Colon (tissue), 2 donors: Measurements from ENCODE around the gene MSMP.

Source experiments
- FAIRE-seq: peaks from 2 replicates; lab custom pipeline; 2012; peaks lifted over from hg19 to GRCh38; lab: Jason Lieb, UNC
- donor health status: control.
- donor health status: control.

MSMP gene

DNA sequence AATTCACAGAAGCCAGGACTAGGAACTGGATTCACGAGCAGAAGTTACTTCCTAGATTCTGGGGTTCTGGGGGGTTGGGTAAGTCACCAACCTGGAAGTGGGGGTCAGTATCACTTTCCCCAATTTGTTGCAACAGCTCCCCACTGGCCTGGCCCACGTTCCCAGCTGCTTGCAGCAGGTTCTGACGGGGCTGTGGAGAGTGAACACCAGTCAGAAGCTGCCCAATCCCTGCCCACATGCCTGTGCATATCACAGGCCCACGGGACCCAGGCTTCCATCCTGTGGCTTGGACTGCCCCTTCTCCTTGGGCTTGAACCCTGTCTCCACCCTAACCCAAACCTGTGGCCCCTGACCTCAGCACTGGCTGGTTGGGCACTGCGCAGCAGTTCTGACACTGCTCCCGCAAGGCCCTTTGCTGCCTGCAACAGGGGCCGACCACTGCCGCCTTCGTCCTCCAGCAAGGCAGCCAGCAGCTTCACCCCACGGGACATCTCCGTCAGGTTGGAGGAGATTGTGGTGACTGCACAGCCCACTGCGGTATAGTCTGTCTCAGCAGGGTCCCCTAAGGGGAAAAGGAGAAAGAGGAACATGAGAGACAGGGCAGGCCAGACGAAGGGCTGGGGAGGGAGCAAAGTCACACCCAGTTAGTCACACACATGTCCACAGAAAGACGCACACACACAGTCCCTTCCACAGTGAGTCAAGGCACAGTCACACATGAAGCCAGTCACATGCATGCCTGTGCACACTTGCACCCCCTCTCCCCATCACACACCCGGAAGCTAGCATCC, 35.2 kb downstream of the MSMP start:
- no peak for FAIRE-seq

DNA sequence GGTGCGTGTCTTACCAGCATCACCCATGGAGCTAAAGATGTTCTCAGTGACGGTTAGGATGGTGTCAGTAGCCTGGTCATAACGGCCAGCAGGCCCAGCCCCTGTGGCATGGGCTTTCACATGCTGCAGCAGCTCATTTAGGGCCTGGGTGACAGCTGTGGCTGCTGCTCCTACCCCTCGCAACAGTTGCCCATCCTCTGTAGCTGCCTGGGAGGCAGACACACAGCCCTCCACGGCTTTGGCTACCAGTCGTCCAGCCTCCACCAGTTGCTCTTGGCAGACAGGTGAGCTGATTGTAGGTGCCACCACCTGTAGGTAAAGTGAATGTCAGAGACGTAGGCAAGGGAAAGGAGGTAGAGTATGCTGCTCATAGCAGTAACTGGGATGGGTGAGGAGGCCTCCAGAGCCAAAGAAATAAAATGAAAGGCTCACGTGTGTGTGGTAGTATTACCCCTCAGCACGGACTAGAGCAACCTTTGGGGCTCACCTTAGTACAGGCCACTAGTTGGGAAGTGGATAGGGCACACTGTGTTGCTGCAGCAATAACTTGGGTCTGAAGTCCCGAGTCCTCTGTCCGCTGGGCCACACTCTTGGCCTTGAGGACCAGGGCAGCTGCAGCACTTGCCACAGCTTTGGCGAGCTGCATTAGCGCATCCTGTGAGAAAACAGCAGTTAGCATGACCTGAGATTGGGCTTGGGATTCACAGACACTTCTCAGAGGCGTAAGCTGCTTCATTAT, 36.8 kb downstream of the MSMP start:
- no peak for FAIRE-seq

DNA sequence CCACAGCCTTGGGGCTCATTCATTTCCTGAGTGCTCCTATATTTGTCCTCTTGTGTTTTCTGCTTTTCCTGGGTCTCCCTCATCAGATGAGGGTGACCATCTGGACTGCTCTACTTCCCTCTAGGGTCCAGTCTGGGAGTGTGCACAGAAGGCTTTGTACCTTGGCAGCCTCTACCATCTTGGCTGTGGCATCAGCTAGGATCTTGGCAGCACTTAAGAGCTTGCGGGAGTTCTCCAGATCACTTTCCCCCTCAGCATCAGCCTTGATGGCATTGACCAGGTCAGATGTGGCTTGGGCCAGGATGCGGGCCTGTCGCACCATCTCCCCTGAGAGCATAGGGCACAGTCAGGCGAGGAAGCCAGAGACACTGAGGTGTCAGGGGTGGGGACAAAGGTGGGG, 37.8 kb downstream of the MSMP start:
- FAIRE-seq, result no peak

DNA sequence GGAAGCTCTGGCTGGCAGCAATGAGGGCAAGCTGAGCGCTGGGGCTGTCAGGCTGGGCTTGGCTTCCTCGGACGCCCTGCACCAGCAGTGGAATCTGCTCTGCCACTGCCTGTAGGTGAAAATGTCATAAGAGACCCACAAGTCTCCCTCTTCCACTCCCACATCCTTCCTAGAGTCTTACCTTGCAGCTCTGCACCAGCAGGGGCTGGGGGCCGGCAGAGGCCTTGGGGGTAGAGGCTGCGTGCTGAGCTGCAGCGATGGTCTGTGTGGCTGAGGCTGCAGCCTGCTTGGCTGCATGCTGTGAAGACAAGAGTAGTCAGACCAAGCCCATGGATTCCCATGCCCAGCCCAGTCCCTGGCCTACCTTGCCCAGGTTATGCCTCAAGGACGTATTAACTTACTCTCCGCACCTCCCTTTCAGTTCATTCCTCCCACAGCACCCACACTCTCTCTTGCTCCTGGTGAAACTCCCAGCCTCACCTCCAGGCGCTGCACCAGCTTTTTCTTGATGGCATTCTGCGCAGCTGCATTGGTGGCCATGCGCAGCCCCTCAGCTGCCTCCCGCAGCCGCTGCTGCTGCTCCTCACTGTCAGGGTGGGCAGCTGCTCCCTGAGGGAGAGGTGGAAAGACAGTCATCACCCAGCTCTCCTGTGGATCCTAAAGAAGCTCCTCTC, 39.4 kb downstream of the MSMP start:
- FAIRE-seq, result no peak

DNA sequence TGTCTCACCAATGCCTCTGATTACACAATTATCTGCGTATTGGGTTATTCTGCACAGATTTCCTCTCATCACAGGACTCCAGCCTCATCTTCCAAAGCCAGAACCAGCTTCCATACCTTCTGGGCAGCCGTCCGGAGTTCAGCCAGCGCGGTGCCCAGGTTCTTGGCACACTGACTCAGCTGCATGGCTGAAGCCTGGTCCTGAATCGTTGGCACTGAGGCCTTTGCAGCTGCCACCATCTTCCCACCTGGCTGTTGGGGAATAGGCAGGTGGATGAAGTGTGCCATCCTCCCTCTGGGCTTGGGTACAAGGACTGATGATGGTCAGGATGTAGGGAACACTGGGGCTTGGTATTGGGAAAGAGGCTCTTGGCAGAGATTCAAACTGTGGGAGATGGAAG, 40.0 kb downstream of the MSMP start:
- FAIRE-seq, result no peak

DNA sequence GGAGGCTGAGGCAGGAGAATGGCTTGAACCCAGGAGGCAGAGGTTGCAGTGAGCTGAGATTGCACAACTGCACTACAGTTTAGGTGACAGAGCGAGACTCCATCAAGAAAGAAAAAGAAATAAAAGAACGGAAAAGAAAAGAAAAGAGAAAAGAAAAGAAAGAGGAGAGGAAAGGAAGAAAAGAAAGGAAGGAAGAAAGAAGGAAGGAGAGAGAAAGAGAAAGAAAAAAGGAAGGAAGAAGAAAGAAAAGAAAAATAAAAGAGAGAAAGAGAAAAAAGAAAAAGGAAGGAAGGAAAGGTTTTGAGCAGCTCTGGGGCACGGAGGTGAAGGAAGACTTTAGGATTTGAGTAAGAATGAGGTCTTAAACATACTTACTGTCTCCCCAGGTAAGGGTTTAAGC, 40.5 kb downstream of the MSMP start:
- no peak for FAIRE-seq

DNA sequence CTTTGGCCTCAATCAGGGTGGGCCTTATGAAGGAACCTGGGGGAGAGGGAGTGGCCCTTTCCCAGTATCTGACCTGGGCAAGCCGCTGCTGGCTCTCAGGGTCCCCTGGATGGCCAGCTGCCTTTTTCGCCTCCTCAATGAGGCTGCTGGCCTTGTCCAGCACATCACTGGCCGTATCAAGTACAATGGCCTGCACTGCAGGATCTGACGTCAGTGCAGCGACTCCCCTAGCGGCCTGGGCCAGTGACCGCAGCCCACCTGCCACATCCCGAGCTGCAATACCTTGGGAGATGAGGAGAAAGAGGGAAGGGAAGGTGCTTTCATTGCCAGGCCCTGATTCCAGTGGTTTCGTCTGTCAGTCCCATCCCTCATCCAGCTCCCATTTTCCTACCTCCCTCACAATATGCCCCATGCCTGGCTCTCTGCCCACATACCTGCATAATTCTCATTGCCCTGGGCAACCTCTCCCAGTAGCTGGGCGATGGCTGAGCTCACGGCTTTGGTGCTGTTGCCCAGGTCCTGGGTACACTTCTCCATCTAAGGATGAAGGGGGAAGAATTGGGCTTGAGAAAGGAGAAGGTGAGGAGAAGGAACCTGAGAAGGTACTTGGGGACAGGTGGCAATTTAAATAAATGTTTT, 41.2 kb downstream of the MSMP start:
- FAIRE-seq, result no peak

DNA sequence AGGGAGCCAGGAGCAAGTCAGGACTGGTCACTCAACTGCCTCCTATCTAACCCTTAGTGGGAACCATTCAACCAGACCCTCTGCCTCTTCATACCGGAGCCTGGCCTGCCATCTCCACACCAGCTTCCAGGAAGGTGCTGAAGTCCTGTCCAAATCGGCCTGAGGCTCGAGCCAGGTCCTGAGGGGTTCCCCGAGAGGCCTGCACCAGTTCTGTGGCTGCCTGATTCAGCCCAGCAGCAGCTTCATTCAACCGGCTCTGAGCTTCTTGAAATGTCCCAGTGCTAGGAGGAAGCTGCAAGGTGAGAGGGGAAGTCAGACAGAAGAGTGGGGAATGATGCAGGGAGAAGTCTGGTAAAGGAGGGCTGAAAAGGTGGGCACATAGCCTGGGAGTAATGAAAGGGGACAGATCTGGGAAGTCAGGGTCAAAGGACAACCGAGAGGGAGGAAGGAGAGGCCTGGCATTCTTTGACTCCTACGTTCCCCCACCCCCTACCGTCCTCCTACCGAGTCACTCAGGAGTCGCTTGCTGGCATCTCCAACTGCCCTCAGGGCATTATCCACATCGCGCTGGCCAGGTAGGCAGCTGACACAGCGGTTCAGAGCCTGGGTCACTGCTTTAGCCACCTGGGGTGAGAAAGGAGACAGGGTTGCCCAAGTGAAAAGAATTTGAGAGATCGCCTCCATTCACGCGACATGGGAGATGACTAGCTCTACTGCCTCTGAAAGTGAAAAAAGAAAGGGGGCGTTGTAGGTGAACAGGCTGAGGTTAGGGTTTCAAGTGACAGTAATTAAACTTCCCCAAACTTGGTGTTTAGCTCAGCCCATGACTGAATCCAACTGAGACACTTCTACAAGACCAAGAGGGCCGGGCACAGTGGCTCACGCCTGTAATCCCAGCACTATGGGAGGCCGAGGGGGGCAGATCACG, 42.3 kb downstream of the MSMP start:
- FAIRE-seq, result no peak

DNA sequence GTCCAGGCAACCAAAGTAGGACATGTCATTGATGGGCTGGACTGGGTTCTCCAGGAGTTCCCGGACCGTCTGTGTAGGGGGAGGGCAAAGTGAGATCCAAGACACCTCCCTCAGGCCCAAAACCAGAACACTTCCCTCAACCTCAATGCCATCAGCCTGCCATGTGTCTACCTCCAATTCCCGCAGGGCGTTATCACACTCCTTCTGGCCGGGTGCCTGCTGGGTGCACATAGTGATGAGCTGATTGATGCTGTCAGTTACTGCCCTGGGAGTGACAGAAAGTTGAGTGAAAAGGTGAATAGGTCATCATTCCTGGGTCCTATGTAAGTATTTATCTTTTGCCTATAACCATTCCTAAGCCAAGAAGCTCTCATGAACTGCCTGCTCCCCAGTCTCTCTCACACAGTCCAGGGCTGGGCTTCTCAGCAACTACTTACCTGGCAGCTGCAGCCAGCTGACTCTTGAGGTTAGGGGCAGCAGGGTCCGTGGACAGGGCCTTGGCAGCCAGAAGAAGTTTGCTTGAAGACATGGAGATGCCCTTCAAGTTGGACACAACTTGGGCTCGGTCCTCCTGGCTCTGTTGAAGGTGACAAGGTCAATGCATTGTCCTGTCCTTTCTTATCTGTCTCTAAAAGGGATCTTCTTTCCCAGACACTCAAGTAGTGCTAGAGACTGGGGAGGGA, 43.1 kb downstream of the MSMP start:
- no peak for FAIRE-seq

DNA sequence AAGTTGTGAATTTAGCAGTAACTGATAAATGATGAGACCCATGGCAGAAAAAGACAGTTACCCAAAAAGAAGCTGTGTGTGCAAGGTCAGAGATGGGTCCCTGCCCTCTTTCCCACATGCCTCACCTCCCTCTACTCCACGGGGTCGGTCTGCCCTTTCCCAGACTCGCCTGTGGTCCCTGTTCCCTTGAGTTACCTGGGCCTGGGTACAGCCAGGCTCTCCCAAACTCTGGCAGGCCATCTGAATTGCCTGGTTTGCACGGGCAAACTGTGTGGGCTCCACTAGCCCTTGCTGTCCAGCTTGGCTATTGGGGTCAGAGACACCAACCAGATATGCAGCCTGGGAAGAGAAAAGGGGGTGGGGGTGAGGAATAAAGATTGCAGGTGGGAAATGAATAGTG, 45.9 kb downstream of the MSMP start:
- FAIRE-seq, result no peak

DNA sequence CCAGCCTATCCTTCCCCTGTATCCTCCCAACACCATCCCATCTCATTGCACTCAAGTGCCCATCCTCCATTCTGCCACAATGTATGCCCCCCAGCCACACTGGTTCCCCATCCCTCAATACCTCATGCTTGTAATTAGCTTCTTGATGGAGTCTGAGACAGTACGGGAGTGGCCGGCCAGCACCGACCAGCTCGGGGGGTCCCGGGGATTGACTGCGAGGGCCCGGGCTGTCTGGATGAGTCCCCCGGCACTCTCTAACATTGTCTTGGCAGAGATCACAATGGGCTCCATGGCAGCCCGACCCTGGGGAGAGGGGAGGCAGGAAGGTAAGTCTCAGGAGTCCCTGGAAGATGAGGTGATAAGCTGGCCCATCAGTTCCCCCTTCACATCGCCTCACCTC, 47.1 kb downstream of the MSMP start:
- FAIRE-seq, result no peak

DNA sequence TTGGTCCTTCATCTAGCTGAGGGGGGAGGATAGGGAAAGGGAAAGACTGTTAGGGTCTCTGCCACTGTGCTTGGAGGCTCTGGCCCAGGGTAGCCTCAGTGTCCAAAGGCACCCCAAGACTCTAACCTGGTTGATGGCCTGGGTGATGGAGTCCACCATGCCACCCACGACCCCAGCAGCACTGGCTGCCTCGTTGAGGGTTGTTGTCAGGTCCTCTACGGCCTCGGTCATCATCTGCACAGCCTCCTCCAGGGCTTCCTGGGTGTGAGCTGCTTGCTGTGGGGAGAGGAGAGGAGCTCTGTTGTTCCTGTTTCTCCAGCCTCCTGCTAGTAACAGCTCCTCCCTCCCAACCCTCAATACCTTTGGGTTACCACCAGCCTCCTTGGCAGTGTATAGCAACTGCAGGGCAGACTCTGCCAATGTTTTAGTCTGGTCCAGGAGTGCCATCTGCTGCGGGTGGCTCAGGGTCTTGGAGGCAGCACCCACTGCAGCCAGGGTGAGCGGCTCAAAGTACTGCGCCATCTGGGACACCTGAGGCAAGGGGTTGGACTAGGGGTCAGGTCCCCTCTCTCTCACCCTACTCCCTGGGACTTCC, 48.1 kb downstream of the MSMP start:
- FAIRE-seq, result no peak

DNA sequence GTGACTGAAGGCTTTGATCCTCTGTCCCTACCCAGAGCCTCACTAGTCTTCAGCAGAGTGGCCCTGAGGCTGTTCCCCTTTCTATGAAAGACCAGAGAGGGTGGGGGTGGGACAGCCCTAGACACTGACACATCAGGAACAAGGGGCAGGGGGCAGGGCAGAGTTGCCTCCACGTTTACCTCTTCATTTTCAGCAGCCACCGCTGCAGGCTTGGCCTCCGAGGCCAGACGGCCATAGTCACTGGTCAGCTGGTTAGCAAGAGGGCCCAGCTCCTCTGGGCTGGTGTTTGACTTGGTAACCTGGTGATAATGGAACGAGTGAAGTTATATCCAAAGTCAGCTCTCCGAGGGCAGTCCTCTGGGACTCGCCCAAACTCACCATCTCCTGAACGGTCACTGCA, 48.7 kb downstream of the MSMP start:
- FAIRE-seq, result no peak

DNA sequence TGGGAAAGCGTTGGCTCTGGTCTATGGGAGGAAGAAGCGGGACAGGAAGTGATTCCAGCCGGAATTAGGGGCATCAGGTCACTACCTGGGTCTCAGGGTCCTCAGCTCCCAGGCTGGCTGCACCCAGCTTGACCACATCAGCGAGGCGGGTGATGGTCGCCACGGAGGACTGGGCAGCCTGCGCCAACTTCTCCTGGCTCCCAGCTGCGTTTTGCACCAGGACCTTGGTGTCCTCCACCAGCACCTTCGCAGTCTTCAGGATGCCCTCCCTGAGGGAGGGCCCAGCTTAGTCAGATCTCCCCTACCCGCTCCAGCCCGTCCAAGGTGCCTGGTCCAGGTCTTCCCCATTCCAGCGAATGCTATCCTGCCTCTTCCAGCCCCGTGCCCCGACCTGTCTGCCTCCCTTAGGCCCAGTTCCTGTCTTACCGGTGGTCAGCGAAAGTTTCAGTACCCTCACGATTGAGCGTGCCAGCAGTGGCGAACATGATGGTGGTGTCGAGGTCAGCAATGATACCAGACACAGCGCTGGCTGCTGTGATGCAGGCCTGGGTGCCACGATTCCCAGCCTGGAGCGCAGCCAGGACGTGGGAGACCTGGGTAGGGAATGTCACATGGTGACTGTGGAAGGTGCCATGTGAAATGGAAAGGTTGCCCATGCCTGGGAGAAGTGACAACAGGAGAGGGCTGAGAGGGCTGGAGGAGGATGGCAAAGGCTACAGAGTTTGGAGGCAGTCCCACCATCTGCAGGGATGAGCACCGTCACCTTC, 50.0 kb downstream of the MSMP start:
- no peak for FAIRE-seq
